HG02610 (cell line): ENCODE results near the gene TSSK1B.
"Not testable (repeated sequence)": the region's sequence is repeated elsewhere in the genome, so short reads cannot be mapped to it uniquely, and the experiment has no call there.

Source experiments
- ATAC-seq: cut with Tn5 transposase; IDR thresholded peaks from one replicate; pipeline ENCODE4 v1.9.1; 2021; ENCODE audit warnings: mild to moderate bottlenecking, moderate library complexity; ENCODE audit not compliant: unreplicated experiment

TSSK1B gene, protein sequence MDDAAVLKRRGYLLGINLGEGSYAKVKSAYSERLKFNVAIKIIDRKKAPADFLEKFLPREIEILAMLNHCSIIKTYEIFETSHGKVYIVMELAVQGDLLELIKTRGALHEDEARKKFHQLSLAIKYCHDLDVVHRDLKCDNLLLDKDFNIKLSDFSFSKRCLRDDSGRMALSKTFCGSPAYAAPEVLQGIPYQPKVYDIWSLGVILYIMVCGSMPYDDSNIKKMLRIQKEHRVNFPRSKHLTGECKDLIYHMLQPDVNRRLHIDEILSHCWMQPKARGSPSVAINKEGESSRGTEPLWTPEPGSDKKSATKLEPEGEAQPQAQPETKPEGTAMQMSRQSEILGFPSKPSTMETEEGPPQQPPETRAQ

DNA sequence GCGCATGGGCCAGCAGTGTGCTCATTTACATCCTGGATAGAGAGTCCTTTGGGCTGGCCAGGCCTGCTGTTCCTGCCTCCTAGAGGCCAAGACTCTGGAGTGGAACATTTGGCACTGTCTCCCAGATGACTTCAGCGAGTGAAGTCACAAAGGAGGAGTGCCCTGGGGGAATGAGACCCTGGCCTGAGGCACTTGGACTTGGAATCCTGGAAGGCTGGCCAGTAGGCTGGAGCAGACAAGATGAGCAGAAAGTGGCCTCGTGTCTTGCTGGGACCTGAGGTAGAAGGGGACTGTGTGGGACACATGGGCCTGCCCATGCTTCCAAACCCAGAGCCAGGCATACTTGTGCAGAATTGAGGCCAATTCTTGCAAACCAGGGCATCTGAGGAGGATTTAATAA lies at the start of gene TSSK1B:
Gene TSSK1B (minus strand): TSS at position 101 of the 400 bp plus-strand sequence. CDS start 150 bp downstream, outside the sequence.
- ATAC-seq = no peak

- no peak for ATAC-seq
These were observed 45.5 kb upstream of the TSSK1B start for GRCh38 chr5:113480243-113480642.

- no peak for ATAC-seq
These were observed 43.9 kb upstream of the TSSK1B start for GRCh38 chr5:113478691-113479090.

DNA sequence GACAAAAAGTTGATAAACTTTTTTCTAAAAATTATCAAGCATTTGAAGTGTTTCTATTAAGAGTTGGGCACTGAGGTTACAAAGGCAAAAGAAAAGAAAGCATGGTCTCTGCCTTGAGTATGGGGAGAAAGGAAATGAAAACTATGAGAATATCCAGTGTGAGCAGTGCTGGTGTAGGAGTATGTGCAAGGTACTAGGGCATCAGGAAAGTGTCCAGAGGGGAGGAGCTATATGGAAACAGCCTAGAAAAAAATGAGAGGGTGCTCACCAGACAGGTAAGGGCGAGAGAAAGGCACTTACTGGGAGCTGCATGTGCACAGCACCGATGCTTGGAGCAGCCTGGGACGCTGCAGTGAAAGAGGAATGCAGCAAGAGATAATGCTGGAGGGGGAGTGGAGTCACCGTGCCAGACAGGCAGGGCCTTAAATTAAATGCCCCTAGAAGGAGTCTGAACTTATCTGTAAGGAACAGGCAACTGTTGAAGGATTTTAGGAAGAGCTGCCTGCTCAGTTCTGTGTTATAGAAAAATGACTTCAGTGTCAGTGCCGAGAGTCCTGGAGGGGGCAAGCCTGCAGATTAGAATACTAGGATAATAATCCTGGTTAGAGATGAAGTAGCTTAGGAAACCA lies 39.4 kb upstream of the TSSK1B start:
- ATAC-seq = no peak

DNA sequence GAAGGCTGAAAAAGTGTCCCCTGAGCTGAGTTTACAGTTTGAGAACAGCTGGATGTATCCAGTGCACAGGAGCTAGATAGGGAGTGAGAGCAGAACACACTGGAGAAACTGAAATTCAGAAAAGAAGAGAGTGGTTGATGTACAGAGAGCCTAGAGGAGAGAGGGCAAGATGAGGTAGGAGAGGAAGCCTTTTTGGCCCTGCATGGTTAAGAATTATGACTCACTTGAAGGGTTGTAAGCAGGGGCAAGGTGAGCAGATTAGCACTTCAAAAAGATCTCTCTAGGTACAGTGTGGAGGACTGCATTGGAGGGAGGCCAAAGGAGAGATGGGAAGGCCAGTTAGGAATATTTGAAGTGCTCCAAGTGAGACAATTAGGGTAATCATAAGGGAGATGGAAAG lies 28.2 kb upstream of the TSSK1B start:
- no peak for ATAC-seq

GRCh38 chr5:113457106-113457505 lies 22.3 kb upstream of the TSSK1B start:
- ATAC-seq = not testable (repeated sequence)

DNA sequence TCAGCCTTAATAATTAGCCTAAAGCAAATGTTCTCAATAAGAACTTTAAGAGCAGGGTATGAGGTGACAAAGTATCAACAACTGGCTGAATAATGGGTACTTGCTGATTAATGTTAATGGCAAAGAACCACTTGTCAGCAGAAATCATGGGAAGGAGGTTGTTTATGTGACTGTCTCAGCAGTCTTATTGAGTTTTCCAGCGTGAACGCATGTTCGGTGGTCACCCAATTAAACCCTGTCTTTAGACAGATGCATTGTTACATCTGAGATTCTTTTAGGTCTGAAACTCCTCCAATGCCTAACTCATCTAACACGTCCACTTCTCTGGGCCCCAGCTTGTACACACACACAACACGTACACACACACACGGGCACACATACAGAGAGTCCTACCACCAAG lies 18.2 kb upstream of the TSSK1B start:
- no peak for ATAC-seq

DNA sequence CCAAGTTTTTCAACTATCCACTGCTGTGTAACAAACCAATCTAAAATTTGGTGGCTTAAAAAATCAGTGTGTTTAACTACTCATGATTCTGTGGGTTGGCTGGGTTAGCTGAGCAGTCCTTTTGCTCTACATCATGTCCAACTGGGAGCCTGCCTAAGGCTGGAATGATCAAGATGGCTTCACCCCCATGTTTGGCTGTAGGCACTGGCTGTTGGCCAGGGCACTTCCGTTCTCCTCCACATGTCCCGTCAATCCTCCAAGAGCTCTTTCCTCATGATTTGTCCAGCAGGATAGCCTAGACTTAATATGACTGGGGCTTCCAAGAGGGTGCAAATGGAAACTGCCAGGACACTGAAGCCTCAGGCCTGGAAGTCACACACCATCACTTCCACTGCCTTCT lies 17.0 kb upstream of the TSSK1B start:
- no peak for ATAC-seq

GRCh38 chr5:113450929-113451328 lies 16.1 kb upstream of the TSSK1B start:
- ATAC-seq = no peak

- ATAC-seq = no peak
These were observed 15.7 kb upstream of the TSSK1B start for GRCh38 chr5:113450462-113450861.

GRCh38 chr5:113448252-113448651 lies 13.5 kb upstream of the TSSK1B start:
- ATAC-seq = no peak

DNA sequence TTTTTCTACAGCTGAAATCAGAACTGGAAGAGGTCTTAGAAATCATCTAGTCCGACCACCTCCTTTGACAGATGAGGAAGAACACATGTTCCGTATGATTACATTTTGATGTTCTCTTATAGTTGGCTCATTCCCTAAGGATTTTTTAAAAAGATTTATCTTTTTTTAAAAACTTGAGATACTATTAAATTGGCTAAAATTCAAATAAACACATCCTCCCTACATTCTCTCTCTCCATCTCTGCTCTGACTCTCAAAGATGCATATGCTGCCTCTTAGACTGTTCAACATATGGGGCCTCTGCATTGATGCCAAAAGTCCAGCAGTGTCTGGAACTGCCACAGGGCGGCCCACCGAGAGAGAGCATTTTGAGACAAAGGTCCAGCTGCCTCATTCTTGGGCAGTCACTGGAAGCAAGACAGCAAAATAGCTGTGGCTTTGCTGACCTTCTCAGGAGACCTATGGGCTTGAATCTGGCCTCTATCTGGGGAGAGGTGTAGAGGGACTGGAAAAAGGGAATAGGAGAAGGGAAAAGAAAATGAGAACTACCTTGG lies 12.8 kb upstream of the TSSK1B start:
- no peak for ATAC-seq

DNA sequence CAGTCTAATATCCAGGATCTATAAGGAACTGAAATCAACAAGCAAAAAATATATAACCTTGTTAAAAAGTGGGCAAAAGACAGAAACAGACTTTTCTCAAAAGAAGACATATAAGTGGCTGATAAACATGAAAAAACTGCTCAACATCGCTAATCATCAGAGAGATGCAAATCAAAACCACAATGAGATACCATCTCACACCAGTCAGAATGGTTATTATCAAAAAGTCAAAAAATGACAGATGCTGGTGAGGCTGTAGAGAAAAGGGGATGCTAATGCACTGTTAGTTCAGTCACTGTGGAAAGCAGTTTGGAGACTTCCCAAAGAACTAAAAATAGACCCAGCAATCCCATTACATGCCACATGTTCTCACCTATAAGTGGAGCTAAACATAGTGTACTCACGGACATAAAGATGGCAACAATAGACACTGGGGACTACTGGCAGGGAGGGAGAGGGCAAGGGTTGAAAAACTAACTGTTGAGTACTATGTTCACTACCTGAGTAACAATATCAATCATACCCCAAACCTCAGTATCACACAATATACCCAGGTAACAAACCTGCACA lies 11.7 kb upstream of the TSSK1B start:
- ATAC-seq = no peak

DNA sequence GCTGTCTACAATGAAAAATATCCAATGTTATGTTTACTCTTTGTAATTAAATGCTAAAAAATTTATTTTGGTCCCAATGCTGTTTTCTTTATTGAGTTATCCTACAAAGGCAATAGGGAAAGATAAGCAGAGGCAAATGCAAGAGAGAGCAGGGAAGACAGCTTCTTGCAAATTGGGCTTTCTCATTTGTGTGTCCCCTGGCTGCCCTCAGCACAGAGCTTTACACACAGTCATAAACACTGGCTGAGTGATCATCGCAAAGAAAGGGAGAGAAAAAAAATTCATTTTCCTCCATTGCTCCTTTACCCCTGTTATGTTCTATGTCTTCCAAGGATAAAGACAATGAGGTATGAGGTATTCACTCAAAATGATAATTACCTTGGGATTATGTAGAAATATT lies 2.3 kb upstream of the TSSK1B start:
- no peak for ATAC-seq

- no peak for ATAC-seq
These were observed 786 bp upstream of the TSSK1B start for GRCh38 chr5:113435575-113435974.

GRCh38 chr5:113433862-113434612 lies 752 bp downstream of the TSSK1B start:
- no peak for ATAC-seq

GRCh38 chr5:113433071-113433470 lies 1.7 kb downstream of the TSSK1B start:
- ATAC-seq = no peak

GRCh38 chr5:113427871-113428574 lies 6.8 kb downstream of the TSSK1B start:
- ATAC-seq = no peak

DNA sequence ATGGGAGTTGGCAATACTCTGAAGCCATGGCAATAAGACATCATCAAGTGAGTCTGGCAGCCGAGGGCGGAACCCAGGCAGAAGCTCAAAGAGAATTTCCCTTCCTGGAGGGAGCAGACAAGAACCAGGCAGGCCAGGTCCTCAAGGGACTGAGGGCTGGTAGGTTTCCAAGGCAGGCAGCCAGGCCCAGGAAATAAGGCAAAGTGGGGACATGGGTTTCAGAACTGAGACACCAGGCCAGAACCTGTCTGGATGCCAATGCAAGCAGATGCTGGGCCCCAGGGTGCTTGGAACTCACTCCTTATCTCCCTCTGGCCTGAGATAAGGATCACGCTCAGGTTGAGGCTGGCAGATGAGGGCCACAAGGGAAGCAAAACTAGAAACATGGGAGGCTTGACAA lies 8.9 kb downstream of the TSSK1B start:
- ATAC-seq = no peak

DNA sequence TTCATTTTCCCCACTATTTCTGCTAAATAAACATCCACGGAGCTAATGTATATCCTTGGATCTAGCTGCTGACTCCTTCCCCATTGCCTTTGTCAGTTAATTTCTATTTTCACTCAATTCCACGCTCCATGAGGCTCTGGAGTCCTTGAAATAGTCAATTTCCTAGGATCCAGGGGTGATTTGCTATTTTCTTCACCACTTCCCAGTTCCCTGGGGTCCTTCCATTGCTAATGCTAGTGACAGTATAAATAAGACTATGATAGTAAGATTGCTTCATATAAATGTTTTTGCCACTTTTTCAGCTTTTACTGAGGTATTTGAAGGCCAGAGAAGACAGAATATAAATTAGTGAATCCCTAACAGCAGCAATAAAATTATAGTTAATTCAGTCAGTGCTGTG lies 13.1 kb downstream of the TSSK1B start:
- ATAC-seq = no peak

GRCh38 chr5:113405530-113405929 lies 29.3 kb downstream of the TSSK1B start:
- no peak for ATAC-seq
